C4-2B (cell line): Measurements from ENCODE around the gene RORB.

ENCODE experiments used
- CTCF ChIP-seq: fragments of 450-650 bp; conservative IDR thresholded peaks from 2 replicates; pipeline ENCODE4 v1.5.1; 2017; ENCODE audit warnings: mild to moderate bottlenecking
- ZFX ChIP-seq: fragments of 450-650 bp; IDR thresholded peaks from 2 replicates; pipeline ENCODE4 v1.6.1; 2017

GRCh38 chr9:74726581-74726980 lies 229.4 kb downstream of the RORB start:
- no peak for TF ChIP-seq CTCF
- no peak for TF ChIP-seq ZFX
